Measurements from ENCODE around the gene BABAM1. TPM values are rescaled to one million over a fixed set of nuclear protein-coding genes. Genes with fewer than 3 reads are reported as not detected.
"Not testable (repeated sequence)": the region's sequence is repeated elsewhere in the genome, so short reads cannot be mapped to it uniquely, and the experiment has no call there.

The BABAM1 gene
- total RNA-seq, 1 experiment from 2014 or later = 154 TPM

DNA sequence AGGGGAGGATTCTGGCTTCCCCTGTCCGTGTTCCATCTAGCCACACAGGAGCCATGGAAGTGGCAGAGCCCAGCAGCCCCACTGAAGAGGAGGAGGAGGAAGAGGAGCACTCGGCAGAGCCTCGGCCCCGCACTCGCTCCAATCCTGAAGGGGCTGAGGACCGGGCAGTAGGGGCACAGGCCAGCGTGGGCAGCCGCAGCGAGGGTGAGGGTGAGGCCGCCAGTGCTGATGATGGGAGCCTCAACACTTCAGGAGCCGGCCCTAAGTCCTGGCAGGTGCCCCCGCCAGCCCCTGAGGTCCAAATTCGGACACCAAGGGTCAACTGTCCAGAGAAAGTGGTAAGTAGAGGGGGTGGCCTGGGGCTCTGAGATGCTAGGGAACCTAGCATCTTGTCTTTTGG, 1.5 kb downstream of the BABAM1 start:
- DNase-seq (ENCODE audit: low spot score) = no peak

DNA sequence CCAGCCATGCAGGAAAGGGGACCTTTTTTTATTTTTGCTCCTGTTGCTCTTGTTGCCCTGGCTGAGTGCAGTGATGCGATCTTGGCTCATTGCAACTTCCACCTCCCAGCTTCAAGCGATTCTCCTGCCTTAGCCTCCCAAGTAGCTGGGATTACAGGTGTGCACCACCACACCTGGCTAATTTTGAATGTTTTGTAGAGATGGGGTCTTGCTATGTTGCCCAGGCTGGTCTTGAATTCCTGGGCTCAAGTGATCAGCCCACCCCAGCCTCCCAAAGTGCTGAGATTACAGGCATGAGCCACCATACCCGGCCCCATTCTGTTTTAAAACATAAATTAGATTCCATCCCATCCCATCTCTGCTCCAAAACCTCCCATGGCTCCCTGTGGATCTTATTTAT, 7.6 kb downstream of the BABAM1 start:
- DNase-seq (ENCODE audit: low spot score) = not testable (repeated sequence)

DNA sequence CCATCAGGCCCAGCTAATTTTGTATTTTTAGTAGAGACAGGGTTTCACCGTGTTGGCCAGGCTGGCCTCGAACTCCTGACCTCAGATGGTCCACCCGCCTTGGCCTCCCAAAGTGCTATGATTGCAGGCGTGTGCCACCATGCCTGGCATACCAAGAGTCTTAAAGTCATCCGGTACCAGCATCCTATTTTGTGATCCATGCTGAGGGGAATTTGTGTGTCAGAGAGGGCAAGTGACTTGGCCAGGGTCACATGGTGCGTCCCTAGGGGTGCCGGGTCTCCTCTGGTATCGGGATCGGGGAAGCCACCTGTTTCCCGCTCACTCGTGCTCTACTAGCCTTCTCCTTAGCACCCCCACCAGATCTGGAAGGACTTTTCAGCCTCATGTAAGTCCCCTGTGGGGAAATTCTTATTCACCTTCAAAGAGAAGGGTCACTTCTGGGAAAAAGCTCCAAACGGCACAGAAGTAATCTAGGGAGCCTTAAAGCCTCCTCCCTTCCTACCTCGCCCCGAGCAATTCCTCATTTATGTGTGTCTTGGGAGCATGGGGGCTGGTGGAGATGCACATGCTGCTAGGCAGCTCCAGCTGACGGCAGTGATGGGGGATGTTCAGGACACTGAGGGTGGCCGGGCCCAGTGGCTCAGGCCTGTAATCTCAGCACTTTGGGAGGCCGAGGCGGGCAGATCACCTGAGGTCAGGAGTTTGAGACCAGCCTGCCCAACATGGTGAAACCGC, 8.4 kb downstream of the BABAM1 start:
- DNase-seq (ENCODE audit: low spot score) = no peak

DNA sequence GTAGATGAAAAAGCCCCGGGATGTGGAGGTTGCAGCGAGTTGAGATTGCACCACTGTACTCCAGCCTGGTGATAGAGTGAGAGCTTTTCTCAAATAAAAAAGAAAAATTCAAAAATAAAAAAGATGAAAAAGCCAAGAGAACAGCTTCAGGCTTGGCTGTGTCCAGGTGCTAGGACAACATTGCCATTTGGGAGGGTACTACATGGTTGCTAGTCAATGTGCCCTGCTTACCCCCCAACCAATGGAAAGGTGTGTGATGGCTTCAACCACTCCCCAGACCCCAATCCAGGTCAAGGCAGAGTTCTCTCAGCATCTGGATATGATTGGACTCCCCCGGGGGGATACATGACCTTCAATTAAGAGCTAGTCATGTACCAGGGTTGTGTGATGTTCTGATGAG, 12.2 kb downstream of the BABAM1 start:
- no peak for DNase-seq (ENCODE audit: low spot score)

DNA sequence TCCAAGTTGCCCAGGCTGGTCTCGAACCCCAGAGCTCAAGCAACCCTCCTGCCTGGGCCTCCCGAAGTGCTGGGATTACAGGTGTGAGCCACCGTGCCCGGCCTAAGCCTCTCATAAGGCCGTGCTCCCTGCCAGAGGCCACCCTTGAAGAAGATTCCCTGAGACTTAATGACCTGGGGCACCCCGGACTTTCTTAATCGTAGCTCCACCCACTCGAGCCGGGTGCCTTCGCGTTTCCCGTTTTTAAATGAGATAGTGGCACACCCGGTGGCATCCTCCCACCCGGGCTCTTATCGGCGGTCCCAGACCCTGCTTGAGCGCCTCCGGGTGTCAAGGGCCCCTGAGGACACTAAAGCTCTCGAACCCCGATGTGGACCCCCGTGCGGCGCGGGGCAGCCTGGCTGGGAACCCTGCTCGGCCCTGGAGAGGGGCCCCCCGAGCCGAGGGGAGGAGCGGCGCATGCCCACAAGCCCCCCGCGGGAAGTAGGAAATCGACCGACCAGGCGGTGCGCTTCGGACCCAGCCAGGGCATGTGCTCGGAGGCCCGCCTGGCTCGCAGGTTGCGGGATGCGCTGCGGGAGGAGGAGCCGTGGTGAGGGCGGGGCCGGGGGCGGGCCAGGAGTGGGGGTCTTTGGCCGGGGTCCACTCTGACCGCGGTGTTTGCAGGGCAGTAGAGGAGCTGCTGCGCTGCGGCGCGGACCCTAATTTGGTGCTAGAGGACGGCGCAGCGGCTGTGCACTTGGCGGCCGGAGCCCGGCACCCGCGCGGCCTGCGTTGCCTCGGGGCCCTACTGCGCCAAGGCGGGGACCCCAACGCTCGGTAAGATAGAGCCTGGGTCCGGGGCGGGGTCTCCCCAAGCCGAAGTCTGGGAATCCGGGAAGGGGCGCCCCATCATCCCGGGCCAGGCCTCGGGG, 14.4 kb downstream of the BABAM1 start, which contains the start of gene ANKLE1:
ANKLE1 (plus strand) TSS at position 511 of the 914 bp plus-strand sequence; CDS start at position 531, 20 bp downstream.
- no peak for DNase-seq (ENCODE audit: low spot score)

DNA sequence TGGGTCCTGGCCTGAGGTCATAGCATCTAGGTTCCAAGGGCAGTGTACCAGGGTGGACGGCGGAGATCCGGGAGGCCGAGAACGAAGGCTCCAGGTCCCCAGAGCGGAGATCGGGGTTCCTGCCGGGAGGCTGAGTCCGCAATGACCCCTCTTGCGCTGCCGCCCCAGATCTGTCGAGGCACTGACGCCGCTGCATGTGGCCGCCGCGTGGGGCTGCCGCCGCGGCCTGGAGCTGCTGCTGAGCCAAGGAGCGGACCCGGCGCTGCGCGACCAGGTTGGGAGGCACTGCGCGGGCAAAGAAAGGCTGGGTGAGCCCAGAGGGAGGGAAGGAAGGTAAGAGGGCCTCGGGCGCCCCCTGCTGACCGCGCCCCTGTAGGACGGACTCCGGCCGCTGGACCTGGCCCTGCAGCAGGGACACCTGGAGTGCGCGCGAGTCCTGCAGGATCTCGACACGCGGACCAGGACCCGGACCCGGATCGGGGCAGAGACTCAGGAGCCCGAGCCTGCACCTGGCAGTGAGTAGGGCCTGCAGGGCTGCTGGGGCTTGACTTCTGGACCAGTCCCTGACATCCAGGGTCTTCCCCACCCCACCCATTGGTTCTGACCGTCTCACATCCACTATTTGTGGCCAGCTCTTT, 15.4 kb downstream of the BABAM1 start:
- peak; percentile 80 for DNase-seq (ENCODE audit: low spot score)

DNA sequence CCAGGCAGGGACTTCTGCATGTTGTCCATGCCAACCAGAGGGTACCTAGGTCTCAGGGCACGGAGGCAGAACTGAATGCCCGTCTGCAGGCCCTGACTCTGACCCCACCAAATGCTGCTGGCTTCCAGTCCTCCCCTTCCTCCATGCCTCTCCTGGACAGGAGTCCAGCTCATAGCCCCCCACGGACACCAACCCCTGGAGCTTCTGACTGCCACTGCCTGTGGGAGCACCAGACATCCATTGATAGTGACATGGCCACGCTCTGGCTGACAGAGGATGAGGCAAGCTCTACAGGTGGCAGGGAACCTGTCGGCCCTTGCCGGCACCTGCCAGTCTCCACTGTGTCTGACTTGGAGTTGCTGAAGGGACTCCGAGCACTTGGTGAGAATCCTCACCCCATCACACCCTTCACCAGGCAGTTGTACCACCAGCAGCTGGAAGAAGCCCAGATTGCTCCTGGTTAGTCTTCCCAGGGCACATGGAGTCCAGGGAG, 16.3 kb downstream of the BABAM1 start:
- no peak for DNase-seq (ENCODE audit: low spot score)

DNA sequence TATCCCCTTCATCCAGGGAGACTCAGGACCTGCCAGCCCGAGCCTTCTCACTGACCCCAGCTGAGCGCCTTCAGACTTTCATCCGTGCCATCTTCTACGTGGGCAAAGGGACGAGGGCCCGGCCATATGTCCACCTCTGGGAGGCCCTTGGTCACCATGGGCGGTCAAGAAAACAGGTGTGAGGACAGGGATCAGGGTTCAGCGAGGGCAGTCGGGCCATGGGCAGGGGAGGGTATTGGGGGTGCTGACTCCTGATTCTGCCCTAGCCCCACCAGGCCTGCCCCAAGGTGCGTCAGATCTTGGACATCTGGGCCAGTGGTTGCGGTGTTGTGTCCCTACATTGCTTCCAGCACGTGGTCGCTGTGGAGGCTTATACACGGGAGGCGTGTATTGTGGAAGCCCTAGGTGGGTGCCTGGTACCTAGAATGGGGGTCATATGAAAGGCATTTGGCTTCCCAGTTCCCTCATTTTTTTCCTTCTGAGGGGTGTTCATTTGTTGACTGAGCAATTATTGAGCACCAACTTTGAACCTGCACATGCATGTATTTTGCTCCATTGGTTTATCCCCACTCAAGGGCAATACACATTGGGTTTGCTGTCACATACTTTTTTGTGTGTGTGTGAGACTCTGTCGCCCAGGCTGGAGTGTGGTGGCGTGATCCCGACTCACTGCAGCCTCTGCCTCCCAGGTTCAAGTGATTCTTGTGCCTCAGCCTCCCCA, 18.3 kb downstream of the BABAM1 start:
- no peak for DNase-seq (ENCODE audit: low spot score)

DNA sequence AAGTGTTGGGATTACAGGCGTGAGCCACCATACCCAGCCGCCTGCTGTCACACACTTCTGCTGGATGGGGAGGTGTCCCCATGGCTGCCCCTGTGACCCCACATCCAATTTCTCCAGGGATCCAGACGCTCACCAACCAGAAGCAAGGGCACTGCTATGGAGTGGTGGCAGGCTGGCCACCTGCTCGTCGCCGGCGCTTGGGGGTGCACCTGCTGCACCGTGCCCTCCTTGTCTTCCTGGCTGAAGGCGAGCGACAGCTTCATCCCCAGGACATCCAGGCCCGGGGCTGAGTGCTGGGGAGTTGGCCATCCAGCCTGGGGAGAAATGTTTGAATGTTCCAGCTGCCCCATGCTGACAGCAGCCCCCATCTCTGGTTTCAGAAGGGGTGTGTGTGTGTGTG, 19.0 kb downstream of the BABAM1 start:
- DNase-seq (ENCODE audit: low spot score) = no peak

DNA sequence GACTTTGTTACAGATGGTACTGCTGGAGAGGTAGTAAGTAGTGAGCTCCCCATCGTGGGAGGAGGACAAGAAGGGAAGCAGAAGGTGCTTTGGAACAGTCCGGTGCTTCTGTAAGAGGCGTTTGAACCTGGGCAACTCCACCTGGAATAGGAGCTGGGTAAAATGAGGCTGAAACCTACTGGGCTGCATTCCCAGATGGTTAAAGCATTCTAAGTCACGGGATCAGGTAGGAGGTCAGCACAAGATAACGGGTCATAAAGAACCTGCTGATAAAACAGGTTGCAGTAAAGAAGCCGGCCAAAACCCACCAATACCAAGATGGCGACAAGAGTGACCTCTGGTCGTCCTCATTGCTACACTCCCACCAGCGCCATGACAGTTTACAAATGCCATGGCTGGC, 19.5 kb downstream of the BABAM1 start:
- DNase-seq (ENCODE audit: low spot score) = no peak

DNA sequence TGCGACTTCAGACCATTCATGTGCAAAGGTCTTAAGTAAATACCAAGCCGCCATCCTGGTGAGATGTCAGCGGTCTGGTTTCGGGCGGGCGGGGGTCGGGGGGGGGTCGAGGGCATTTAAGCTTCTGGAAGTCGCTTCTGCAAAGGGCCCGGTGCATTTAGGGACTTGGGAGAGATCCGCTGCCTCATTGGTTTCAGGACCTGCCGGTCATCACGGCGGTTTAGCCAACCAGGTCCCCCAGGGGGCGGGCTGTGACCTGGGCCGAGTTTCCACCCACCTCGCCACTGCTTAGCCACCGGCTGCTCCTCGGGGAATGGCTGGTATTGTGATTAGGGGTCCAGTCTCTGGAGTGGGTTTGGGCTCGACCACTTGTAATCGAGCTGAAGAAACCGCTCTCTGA, 22.2 kb downstream of the BABAM1 start:
- no peak for DNase-seq (ENCODE audit: low spot score)

DNA sequence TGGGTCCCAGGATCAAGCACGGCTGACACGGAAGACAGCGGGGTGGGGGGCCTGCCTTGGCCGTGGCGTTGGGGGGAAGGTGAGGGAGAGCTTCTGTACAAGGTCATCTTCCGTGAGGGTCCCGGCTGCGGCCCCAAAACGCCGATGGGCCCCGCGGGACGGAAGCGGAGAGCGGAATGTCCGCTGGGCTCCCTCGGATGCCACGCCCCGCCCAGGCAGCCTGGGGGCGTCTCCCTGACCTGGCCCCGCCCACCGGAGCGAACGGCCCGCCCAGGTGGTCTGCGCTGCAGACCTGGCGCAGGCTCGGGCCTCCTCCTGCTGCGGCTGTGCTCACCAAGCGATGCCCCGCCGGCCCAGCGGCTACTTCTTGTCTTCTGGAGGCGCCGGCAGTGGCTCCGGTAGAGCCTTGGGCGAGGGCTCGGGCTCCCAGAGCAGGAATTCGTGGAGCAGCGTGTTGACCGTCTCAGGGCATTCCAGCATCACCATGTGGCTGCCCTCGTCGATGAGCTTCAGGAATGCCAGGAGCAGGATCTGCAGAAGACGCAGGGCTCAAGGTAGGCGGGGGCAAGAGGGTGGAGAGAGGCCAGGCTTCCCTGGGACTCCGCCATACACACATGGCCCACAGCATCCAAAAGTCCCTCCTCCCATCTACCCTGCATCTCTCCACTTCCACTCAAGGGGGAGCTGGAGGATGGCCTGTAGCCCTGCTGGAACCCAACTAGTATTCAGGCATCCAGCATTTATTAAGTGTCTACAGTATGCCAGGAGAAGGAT, 25.2 kb downstream of the BABAM1 start:
- peak; percentile 85 for DNase-seq (ENCODE audit: low spot score)

DNA sequence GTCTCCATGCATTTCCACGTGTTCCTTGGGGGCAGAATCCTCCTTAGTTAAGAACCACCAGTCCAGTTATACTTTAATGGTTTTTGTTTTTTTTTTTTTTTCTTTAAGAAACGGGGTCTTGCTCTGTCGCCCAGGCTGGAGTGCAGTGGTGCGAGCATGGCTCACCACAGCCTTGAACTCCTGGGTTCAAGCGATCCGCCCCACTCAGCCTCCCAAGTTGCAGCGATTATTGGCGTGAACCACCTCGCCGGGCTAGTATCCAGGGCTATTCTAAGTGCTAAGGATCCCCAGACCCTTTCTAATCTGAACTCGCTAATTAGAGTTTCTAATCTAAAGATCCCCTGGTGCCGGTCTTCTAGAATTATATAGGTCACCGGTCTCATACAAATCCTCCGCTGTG, 26.4 kb downstream of the BABAM1 start:
- DNase-seq (ENCODE audit: low spot score) = no peak

DNA sequence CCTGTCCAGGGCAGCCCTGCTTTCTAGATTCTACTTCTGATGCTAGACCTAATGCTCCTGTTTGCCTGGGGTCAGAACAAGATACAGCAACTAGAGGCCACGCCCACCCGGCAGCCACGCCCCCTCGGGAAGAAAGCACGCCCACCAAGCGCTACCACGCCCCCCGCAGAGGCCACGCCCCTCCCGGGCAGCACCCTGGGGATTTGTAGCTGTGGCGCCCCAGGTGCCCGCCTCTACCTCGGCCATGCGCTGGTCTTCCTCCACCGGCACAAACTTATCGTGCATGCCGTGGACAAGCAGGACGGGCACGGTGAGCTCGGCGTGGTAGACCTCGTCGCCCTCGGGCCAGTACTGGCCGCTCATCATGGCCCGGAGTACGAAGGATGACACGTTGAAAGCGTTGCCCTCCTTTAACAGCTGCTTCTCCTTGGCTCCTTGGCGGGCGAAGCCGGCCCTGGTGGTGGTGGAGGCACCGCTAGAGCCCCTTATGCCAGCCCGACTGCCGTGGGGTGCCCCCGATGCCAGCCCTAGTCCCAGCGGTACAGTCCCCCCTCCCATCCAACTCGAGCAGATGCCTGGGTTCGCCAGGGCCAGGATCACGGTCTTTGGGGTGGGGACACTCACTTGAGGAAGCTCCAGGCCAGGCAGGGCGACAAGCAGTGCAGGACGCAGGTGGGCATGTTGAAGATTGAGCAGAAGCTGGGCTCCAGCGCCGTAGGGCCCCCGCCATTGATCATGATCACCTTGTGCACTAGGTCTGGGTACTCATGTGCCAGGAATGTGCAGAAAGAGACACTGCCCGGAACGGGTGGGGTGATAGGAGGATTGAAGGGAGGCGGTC, 27.0 kb downstream of the BABAM1 start:
- DNase-seq (ENCODE audit: low spot score) = no peak

DNA sequence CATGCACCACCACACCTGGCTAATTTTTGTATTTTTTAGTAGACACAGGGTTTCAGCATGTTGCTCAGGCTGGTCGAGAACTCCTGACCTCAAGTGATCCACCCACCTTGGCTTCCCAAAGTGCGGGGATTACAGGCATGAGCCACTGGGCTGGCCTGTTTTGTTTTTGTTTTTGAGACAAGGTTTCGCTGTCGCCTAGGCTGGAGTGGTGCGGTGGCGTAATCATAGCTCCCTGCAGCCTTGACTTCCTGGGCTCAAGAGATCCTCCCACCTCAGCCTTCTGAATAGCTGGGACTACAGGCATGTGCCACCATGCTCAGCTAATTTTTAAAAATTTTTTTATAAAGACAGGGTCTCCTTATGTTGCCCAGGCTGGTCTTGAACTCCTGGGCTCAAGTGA, 28.3 kb downstream of the BABAM1 start:
- not testable (repeated sequence) for DNase-seq (ENCODE audit: low spot score)

DNA sequence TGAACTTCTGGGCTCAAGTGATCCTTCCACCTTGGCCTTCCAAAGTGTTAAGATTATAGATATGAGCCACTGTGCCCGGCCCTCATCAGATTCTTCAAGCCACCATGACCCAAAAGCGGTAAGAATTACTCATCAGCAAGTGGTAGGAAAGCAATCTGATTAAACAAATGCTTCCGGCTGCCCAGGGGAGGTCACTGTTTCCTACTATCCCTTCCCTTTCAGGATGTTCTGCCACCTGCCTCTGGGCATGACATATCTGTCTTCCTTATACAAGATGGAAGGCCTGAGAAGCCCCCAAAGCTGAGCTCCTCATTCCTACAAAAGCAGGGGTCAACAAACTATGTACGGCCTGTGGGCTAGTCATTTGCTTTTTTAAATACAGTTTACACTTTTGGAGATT, 29.0 kb downstream of the BABAM1 start:
- peak; percentile 60 for DNase-seq (ENCODE audit: low spot score)

DNA sequence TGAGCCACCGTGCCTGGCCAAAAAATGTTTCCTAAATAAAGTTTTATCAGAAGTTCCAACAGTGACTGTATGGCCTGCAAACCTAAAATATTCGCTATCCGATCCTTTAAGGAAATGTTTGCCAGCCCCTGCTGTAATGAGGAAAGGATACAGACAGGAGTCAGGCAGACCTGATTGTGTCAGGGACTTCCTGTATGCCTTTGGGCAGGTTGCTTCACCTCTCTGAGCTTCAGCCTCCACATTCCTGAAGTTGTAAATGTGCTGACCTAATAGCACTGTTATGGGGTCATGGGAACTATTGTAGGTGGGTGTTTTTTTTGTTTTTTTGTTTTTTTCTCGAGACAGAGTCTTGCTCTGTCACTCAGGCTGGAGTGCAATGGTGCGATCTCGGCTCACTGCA, 29.7 kb downstream of the BABAM1 start:
- no peak for DNase-seq (ENCODE audit: low spot score)

DNA sequence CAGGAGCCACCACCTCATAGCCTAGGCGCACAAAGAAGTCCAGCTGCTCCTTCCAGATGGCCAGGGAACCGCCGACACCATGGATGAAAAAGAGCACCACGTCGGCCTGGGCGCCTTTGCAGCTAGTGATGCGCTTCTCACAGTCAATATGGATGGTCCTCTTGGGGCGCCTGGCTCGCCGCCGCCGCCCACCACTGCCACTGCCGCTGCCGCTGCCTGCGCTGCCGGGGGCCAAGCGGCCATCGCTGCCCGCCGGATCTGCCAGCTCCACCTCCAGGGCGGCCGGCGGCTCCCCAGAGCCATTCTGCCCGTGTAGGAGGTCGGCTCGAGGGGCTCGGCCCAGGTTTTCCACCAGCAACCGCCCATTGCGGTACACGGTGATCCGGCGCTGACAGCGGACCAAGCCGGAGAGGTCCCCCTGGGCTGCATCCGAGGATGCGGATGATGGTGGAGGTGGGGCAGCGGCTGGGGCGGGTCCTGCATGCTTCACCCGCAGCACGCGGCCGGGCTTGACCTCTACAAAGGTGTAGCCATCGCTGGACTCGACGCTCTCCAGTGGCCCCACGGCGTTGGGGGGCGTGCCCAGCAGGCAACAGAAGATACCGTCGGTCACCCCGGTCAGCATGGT, 33.9 kb downstream of the BABAM1 start:
- DNase-seq (ENCODE audit: low spot score) = no peak

DNA sequence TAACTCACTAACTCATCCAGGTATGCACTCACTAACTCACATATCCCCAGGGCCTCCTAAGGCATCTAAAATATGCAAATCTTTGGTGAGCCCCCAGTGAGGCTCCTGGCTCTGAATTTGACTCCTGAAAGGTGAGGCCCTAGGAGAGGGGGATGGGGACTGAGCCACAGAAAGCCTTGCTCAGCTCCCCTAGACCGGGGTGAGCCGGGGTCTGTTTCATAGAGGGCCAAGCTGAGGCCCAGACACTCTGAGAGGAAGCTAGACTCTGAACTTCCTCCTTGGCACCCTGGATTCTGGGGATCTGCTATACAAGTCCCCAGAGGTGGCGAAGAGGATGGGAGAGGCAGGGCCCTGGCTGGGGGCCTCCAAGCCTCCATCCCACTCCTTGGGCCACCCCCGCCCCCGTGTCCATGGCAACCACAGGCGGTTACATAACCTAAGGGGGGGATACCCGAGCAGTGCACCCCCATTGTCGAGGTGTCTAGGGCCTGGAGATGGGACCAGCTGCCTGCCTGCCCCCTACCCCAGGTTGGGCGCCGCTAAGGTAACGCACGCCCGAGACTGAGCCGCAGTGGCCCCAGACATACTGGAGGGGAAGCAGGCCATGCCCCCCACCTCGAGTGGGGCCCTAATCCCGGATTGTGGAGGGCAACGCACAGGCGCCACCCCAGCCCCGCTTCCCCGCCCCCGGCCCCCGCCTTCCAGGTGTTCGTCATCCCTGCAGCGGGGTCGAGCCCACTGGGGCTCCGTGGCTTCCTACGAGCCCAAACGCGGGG, 35.3 kb downstream of the BABAM1 start:
- no peak for DNase-seq (ENCODE audit: low spot score)

Data from H4 (cell line).